GM18909 (cell line): ENCODE data around the gene GRK2.
"Not testable (repeated sequence)": the region's sequence is repeated elsewhere in the genome, so short reads cannot be mapped to it uniquely, and the experiment has no call there.

Source experiments
- ATAC-seq: cut with Tn5 transposase; IDR thresholded peaks from one replicate; pipeline ENCODE4 v1.9.1; 2021; ENCODE audit warnings: mild to moderate bottlenecking; ENCODE audit not compliant: unreplicated experiment, poor library complexity

The GRK2 gene

DNA sequence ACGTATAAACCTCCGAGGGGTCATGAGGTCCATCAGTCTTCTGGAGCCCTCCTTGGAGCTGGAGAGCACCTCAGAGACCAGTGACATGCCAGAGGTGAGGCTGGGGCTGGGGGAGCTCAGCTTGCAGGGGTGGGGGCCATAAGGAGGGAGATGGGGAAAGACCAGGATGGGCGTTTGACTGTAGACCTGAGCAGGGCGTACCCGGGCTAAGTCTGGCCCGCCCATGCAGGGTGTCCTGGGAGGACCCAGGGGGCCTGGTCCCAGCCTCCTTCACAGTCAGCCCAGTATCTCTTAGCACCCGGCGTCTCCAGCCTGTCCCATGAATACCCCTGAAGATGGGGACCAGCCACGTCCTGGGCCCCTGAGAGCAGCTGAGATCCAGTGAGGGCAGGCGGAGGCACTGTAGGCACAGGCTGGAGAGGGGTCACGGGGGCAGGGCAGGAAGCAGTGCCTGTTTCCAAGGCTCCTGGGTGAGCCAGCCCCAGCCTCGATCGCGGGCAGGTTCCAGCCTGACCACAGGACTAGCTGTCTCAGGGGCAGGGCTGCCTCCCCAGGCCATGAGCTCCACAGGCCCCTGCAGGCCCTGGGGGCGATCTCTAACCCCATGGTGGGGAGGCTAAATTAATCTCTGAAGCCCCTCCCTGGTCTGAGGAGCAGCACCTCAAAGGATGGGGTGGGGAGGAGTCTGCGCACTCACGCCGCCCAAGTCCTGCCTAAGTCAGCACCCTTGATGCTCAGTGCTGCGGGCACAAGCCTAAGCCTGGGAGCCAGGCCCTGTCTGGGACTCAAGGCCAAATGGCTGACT lies 44.2 kb downstream of the GRK2 start:
- ATAC-seq: no peak

DNA sequence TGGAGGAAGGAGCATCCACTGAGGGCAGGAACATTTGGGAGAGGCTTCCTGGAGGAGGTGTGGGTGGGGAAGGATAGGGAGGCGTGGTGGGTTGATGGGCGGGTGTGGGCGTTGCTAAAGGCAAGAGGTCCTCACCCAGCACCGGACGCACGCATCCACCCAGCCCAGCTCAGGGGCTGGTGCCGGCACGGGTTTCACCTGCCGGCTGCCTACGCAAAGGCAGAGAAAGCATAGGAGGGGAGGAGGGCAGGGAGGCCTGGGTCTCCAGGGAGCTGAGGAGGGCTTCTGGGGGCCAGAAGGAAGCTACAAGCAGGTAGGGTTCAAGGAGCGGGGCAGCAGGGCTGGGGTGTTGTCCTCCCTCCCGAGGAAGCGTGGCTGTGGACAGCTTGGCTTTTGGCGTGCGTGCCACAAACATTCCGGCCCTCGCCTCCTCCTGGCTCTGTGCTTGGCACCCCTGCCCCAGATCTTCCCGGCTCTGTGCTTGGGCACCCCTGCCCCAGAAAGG lies 44.8 kb downstream of the GRK2 start:
- no peak for ATAC-seq

DNA sequence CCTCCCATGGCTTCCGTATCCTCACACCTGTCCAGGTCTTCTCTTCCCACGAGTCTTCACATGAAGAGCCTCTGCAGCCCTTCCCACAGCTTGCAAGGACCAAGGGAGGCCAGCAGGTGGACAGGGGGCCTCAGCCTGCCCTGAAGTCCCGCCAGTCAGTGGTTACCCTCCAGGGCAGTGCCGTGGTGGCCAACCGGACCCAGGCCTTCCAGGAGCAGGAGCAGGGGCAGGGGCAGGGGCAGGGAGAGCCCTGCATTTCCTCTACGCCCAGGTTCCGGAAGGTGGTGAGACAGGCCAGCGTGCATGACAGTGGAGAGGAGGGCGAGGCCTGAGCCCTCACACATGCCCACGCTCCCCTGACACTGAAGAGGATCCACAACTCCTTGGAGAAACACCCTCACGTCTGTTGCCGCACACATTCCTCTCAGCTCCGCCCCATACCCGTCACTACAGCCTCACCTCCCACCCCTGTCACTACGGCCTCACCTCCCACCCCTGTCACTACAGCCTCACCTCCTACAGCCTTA lies 45.3 kb downstream of the GRK2 start:
- no peak for ATAC-seq

DNA sequence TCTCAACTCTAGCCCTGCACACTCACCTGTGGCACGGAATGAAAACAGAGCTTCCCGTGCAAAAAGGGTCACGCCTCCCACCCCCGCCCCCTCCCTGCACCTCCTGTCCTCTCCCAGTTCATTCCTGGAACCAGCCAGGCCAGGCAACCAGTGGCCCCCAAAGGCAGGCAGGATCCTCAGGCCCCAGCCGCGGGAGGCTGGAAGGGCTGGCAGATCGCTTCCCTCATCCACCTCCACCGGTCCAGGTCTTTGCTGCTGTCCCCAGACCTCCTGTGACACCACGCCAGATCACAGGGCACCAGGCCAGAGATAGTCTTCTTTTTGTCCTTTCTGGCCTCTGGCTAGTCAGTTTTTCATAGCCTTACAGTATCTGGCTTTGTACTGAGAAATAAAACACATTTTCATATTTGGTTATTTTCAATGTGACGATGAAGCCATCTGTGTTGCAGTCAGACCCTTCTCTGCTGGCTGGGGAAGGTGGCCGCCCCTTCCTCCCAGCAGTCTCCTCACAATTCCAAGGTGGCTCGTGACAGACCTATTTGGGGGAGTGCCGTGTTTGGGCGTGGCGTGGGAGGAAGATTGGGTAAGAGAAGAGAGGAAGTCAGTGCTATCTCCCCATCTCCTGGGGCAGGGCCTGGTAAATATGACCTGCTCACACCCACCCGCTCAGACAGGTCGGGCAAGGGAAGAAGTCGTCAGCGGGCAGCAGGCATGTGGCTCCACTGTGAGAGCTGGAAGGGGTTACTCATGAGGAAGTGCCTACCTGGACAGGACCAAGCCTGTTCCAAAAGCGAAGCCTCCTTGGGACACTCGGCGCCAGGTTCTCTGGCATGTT lies 46.1 kb downstream of the GRK2 start:
- ATAC-seq: no peak

DNA sequence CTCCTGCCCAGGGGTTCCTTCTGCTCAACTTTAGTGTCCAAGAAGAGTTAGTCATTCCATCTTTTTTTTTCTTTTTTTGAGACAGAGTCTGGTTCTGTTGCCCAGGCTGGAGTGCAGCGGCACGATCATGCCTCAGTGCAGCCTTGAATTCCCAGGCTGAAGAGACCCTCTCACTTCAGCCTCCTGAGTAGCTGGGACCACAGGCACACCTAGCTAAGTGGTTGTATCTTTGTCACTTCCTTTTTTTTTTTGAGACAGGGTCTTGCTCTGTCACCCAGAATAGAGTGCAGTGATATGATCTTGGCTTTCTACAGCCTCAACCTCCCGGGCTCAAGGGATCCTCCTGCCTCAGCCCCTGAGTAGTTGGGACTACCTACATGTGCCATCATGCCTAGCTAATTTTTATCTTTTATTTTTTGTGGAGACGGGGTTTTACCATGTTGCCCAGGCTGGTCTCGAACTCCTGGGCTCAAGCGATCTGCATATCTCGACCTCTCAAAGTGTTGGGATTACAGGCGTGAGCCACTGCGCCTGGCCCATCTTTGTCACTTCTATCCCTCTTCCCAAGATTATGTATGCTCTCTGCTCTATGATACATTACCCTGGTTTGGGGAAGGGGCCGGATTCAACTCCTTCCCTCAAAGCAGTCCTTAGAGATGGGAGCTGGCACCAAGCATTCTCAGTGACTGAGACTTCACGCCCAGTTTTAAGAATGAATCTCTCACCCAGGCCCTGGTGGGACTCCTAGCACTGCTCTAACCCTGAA lies 47.0 kb downstream of the GRK2 start:
- ATAC-seq: no peak

DNA sequence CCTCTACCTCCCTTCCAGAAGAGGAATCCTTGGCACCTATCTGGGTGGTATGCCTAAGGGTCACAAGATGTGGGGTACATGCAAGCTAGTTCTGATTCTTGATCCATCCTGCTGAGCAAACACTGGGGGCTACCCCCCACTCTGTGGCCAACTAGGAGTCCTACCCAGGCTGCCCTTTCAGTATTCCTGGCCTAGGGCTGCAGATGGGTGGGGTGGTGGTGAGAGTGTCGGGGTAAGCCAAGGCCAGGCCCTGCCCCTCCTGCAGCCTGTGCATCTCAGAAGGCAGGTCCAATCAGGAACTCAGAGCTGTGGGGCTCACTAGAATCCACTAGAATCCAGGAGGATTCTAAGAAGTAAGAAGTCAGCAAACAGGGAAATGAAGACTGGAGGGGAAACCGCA lies 47.9 kb downstream of the GRK2 start:
- no peak for ATAC-seq

DNA sequence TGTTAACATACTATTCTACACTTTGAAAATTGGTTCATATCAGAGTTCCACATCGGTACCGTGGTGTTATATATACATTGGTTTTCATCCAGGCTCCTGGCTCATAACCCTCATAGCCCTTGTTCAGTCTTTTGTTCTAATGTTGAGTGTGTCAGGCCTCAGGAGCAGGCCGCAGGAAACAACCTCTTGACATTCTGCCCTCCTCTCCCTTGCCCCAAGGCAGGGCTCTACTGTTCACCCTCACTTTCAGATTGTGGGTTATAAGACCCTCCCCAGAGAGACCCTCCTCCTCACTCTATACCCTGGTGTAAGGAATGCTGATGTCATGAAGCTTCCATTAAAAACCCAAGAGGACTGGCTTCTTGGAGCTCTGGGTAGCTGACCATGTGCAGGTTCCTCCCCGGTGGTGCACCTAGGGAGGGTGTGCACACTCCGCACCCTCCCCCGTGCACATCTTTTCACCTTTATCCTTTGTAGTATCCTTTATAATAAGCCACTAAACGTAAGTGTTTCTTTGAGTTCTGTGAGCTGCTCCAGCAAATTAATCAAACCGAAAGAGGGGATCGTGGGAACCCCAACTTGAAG lies 49.1 kb downstream of the GRK2 start:
- ATAC-seq: no peak

DNA sequence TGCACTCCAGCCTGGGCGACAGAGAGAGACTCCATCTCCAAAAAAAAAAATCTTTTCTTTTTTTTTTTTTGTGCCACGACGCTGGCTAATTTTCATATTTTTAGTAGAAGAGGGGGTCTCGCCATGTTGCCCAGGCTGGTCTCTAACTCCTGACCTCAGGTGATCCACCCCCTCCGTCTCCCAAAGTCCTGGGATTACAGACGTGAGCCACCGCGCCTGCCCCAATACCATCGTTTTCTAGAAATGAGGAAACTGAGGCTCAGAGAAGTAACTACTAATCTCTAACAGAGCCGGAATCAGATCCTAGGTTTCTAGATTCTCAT lies 50.6 kb downstream of the GRK2 start:
- ATAC-seq: no peak

DNA sequence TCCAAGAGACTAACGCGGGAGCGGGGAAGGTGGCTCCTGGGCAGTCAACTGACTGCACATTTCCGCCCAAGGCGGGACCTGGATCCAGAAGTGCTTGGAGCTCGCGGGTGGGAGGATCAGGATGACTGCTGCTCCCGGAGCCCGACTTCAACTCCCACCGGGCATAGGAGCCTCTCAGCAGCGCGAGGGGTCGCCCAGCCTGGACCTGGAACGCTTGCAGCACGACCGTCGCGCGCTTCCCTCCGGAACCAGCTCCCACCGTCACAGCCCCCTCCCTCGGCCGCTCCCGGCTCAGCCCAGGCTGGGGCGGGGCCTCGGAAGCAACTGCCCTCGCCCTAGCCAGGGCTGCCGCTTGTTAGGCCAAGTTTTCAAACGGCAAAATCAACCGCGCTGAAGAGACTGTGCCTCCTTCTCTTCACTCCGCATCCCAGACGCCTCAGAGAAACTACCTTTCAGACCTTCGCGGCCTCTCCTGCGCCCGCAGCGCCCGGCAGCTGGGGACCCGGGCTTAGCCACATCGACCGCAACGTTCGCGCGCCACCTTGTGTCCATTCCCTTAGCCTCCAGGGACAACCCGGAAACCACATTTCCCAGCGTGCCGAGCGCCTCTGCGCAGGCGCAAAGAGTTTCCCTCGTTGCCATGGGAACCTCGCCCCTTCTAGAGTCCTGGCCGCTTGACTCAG lies 51.1 kb downstream of the GRK2 start:
- ATAC-seq: peak; percentile 85

DNA sequence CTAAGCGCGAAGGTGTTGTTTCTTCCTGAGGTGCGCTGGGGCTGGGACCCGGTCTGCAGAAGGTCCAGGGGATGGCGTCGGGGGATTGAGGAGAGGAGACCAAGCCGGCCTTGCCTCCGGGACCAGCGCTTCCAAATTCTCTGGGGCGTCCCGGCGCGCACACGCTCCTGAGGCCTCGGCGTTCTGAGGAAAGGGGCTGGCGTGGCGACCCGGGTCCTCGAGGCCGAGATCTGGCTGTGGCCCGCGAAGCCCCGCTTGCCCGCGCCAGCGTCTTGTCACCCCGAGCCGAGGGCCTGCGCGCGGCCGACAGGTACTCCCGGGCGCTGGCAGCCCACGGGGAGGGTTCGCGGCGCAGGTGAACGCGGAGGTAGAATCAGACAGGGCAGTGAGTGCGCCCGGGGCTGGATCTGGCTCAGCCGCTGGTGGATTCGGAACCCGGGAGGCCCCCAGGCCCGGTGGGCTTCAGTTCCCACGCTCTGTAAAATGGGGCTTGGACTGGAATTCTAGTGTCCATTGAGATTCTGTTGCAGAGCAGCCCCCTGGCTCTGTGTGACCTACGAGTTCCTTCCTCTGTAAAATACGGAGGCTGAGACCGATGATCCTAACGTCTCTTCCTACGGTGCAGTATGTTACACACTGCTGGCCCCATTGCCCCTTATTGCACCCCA lies 51.7 kb downstream of the GRK2 start:
- ATAC-seq: peak; percentile 29

DNA sequence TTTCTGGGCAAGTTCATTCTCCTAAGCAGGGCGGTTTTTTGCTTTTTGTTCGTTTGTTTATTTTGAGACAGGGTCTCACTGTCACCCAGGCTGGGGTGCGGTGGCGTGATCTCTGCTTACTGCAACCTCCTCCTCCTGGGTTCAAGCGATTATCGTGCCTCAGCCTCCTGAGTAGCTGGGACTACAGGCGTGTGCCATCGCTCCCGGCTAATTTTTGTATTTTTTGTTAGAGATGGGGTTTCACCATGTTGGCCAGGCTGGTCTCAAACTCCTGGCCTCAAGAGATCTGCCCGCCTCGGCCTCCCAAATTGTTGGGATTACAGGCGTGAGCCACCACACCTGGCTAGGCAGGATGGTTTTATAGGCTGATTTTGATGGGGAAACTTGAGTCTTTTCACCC lies 52.6 kb downstream of the GRK2 start:
- ATAC-seq: not testable (repeated sequence)

DNA sequence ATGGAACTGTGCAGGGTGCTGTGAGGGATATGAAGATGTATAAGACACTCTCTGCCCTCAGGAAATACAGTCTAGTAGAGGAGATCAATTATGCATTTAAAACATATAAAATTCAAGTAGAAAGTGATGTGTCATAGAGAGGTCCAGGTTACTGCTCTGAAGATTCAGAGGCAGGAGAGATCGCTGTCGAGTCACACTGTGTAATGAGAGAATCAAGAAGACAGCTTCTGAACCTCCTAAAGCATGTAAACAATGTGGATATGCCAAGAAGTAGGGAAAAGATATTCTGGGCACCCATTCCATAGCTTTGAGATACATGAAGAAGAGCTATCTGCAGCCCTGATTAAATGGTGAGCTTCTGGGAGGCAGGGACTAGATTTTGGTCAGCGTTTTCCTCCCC lies 53.7 kb downstream of the GRK2 start:
- ATAC-seq: no peak

DNA sequence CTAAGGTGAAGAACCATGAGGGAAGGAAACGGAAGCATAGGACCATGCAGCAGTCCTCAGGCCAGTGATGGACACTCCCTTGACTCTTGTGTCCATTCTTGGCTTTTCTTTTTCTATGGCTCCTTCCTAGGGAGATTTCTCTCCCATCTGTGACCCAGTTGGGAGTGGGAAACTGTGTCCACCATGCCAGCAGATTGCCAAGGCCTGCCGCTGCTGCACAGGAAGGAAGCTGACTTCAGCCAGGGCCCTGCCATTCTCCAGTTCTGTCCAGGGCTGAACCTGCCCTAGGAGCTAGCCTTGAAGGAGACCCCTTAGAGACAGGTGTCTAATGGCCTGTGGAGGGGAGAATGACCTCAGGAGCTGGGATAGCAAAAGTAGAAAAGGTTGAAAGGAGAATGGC lies 54.4 kb downstream of the GRK2 start:
- ATAC-seq: no peak

DNA sequence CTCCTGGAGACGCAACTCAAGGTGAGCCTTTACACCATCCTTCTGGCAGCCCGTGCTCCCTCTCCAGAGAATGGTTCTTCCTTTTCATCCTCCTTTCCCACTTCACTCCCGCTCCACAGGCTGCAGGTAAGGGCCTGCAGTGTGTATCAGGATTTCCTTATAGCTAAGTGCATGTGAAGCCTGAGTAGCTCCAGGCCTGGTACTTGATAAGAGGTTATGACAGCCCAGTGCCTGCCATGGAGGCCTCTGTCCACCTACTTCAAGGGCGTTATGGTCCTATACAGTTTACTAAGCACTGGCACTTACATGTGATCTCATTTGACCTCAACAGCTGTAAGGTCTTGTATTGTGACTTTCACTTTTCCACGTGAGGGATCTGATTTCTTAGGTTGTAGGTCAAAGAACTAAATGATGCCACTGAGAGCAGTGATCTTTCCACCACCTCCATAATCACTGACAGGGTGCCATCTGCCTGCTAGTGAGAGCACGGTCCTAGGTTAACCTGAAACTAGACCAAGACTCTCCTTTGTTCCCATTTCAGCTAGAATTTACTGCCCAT lies 55.1 kb downstream of the GRK2 start:
- no peak for ATAC-seq

DNA sequence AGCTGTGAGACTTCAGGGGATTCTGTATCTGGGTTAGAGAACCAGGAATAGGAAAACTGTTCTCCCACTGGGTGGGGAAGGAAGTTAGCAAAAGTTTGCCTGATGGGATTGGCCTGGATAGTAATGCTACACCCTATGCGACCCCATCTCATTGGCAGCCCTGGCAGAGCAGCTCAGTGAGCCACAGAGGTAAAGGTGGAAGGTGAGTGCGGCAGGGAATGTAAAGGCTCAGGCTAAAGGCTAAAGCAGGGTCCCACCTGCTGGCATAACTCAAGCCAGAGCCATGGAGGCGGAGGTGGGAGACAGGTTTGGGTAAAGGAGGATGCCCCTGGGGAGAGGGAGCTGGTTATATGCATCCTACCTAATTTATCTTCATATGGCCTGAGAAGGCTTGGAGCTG lies 55.8 kb downstream of the GRK2 start:
- no peak for ATAC-seq

DNA sequence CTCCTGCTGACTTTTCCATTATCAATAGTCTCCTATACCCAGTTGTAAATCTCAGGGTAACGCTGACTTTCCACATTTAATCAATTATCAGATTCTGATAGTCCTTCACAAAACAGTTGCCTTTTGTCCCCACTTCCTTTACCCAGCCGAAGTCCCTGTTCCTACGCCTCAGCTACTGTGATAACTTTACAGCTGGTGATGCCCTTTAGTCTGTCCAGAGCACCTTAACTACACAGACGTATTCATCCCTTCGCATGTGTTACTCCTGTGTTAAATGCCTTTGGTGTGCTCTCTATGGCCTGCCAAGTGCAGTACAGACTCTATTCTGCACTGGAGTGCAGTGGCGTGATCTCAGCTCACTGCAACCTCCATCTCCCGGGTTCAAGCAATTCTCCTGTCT lies 57.3 kb downstream of the GRK2 start:
- ATAC-seq: no peak

DNA sequence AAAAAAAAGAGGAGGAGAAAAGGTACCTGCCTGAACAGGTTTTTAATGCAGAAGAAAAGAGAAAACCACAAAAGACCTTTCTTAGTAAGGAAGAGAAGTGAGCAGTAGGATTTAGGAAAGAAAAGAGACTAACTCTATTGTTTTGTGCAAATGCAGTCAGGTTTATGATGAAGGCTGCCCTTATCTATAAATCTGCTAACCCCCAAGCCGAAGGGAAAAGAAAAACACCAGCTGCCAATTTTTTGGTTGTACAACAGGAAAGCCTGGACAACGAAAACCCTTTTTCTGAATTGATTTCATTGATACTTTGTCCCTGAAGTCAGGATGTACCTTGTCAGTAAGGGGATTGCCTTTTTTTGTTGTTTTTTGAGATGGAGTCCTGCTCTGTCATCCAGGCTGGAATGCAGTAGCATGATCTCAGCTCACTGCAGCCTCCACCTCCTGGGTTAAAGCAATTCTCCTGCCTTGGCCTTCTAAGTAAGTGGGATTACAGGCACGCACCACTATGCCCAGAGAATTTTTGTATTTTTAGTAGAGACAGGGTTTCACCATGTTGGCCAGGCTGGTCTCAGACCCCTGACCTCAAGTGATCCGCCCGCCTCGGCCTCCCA lies 65.9 kb downstream of the GRK2 start:
- no peak for ATAC-seq
